ENCODE measurements around the gene DAPK2.

Gene DAPK2

GRCh38 chr15:63909819-63910437, 136.4 kb downstream of the DAPK2 start:
- DNase-seq (ENCODE audit: low read depth): no peak
- TF ChIP-seq POLR2A (IDR thresholded peaks at IDR 0.05; ENCODE audit: extremely low read depth, insufficient read length) (no peak), MAX (IDR thresholded peaks at IDR 0.05; ENCODE audit: low read depth, low read length) (no peak), MYC (IDR thresholded peaks at IDR 0.05; ENCODE audit: low read depth, low read length) (no peak)
- no peak overlapping the region for H3K4me3 ChIP-seq (ENCODE audit: low read depth, low read length)

- no peak overlapping the region for H3K4me3 ChIP-seq (ENCODE audit: low read depth, low read length)
- TF ChIP-seq MAX (IDR thresholded peaks at IDR 0.05; ENCODE audit: low read depth, low read length) (no peak), MYC (IDR thresholded peaks at IDR 0.05; ENCODE audit: low read depth, low read length) (no peak), POLR2A (IDR thresholded peaks at IDR 0.05; ENCODE audit: extremely low read depth, insufficient read length) (no peak), CTCF (IDR thresholded peaks at IDR 0.05; ENCODE audit: low read depth, low read length) (no peak)
- no peak for DNase-seq (ENCODE audit: low read depth)
Observed at GRCh38 chr15:63908991-63909390, 137.3 kb downstream of the DAPK2 start.

GRCh38 chr15:63908281-63908680, 138.0 kb downstream of the DAPK2 start:
- DNase-seq (ENCODE audit: low read depth): no peak
- TF ChIP-seq MAX (IDR thresholded peaks at IDR 0.05; ENCODE audit: low read depth, low read length) (no peak), POLR2A (IDR thresholded peaks at IDR 0.05; ENCODE audit: extremely low read depth, insufficient read length) (no peak), CTCF (IDR thresholded peaks at IDR 0.05; ENCODE audit: low read depth, low read length) (no peak), MYC (IDR thresholded peaks at IDR 0.05; ENCODE audit: low read depth, low read length) (no peak)
- no peak overlapping the region for H3K4me3 ChIP-seq (ENCODE audit: low read depth, low read length)

GRCh38 chr15:63907521-63907920, 138.8 kb downstream of the DAPK2 start:
- no peak overlapping the region for H3K4me3 ChIP-seq (ENCODE audit: low read depth, low read length)
- DNase-seq (ENCODE audit: low read depth): no peak
- TF ChIP-seq CTCF (IDR thresholded peaks at IDR 0.05; ENCODE audit: low read depth, low read length): no peak
- TF ChIP-seq POLR2A (IDR thresholded peaks at IDR 0.05; ENCODE audit: extremely low read depth, insufficient read length): no peak
- no peak for TF ChIP-seq MAX (IDR thresholded peaks at IDR 0.05; ENCODE audit: low read depth, low read length)
- no peak for TF ChIP-seq MYC (IDR thresholded peaks at IDR 0.05; ENCODE audit: low read depth, low read length)

GRCh38 chr15:63906266-63906584, 140.1 kb downstream of the DAPK2 start:
- DNase-seq (ENCODE audit: low read depth): no peak
- no peak overlapping the region for H3K4me3 ChIP-seq (ENCODE audit: low read depth, low read length)
- TF ChIP-seq MAX (IDR thresholded peaks at IDR 0.05; ENCODE audit: low read depth, low read length): no peak
- TF ChIP-seq MYC (IDR thresholded peaks at IDR 0.05; ENCODE audit: low read depth, low read length): no peak
- no peak for TF ChIP-seq CTCF (IDR thresholded peaks at IDR 0.05; ENCODE audit: low read depth, low read length)
- TF ChIP-seq POLR2A (IDR thresholded peaks at IDR 0.05; ENCODE audit: extremely low read depth, insufficient read length): no peak

- DNase-seq (ENCODE audit: low read depth): peak; percentile 51
- no peak for TF ChIP-seq CTCF (IDR thresholded peaks at IDR 0.05; ENCODE audit: low read depth, low read length)
- no peak for TF ChIP-seq MAX (IDR thresholded peaks at IDR 0.05; ENCODE audit: low read depth, low read length)
- no peak overlapping the region for H3K4me3 ChIP-seq (ENCODE audit: low read depth, low read length)
Observed at GRCh38 chr15:63905558-63906265, 140.6 kb downstream of the DAPK2 start.
